ENCODE measurements around the gene BAX. TPM values are rescaled to one million over a fixed set of nuclear protein-coding genes. Genes with fewer than 3 reads are reported as not detected.

BAX gene
- total RNA-seq, 1 experiment from 2014 or later, result 346 TPM

DNA sequence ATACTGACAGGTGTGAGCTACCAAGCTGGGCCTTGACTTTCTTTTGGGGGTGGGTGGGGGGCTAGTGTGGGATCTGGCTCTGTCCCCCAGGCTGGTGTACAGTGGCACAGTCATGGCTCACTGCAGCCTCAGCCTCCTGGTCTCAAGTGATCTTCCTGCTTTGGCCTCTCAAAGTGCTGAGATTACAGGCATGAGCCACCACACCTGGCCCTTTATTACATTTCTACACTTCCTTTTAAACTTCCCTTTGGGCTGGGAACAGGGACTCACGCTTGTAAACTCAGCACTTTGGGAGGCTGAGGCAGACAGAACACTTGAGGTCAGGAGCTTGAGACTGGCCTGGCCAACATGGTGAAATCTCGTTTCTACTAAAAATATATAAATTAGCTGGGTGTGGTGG lies 22.4 kb downstream of the BAX start (continued):
- TF ChIP-seq, protein P1, sequence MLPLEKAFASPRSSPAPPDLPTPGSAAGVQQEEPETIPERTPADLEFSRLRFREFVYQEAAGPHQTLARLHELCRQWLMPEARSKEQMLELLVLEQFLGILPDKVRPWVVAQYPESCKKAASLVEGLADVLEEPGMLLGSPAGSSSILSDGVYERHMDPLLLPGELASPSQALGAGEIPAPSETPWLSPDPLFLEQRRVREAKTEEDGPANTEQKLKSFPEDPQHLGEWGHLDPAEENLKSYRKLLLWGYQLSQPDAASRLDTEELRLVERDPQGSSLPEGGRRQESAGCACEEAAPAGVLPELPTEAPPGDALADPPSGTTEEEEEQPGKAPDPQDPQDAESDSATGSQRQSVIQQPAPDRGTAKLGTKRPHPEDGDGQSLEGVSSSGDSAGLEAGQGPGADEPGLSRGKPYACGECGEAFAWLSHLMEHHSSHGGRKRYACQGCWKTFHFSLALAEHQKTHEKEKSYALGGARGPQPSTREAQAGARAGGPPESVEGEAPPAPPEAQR (CRISPR knock-in tag; IDR thresholded peaks at IDR 0.05), result no peak
- no peak for TF ChIP-seq FOXJ3 (CRISPR knock-in tag; IDR thresholded peaks at IDR 0.05; ENCODE audit: borderline replicate concordance)

DNA sequence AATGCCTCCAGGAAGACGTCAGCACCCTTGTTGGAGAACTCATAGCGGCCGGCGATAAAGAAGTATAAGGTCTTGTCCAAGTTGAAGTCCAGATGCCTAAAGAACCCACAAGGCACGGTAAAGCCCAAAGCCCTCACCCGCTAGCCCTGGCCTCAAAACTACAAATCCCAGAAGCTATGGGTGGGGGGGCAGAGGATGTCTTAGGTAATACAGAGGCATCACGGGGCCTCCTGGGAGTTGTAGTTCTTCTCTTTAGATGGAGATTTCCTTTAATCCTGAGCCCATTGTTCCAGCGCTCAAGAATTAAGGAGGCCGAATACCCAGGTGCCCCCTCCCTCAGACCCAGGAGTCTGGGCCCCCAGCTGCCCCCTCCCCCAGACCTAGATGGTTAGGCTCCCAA lies 27.6 kb downstream of the BAX start:
- H3K4me1 Mint-ChIP-seq, result no peaks in the 10 kb centered on the region
- peaks cover 40% of the 10 kb centered on the region for H3K36me3 Mint-ChIP-seq
- H3K27ac Mint-ChIP-seq, result no peak overlapping the region
- no peak for DNase-seq (ENCODE audit: low spot score)
- ChIA-PET CTCF (interaction anchor here (2.7 to 4.0 kb wide), 3 partner anchors 11 to 18 kb away, joined by 16 to 49 read pairs (median 33); partner anchors contain the start of genes GYS1 and RUVBL2), POLR2A (no interaction called here)
- H3K4me3 Mint-ChIP-seq, result no peak overlapping the region
- H3K27me3 Mint-ChIP-seq (ENCODE audit: low read depth), result no peaks in the 10 kb centered on the region
- ATAC-seq, result peak; percentile 49
- TF ChIP-seq RELA (CRISPR knock-in tag; IDR thresholded peaks at IDR 0.05; ENCODE audit: borderline replicate concordance), result no peak
- TF ChIP-seq, protein P2, sequence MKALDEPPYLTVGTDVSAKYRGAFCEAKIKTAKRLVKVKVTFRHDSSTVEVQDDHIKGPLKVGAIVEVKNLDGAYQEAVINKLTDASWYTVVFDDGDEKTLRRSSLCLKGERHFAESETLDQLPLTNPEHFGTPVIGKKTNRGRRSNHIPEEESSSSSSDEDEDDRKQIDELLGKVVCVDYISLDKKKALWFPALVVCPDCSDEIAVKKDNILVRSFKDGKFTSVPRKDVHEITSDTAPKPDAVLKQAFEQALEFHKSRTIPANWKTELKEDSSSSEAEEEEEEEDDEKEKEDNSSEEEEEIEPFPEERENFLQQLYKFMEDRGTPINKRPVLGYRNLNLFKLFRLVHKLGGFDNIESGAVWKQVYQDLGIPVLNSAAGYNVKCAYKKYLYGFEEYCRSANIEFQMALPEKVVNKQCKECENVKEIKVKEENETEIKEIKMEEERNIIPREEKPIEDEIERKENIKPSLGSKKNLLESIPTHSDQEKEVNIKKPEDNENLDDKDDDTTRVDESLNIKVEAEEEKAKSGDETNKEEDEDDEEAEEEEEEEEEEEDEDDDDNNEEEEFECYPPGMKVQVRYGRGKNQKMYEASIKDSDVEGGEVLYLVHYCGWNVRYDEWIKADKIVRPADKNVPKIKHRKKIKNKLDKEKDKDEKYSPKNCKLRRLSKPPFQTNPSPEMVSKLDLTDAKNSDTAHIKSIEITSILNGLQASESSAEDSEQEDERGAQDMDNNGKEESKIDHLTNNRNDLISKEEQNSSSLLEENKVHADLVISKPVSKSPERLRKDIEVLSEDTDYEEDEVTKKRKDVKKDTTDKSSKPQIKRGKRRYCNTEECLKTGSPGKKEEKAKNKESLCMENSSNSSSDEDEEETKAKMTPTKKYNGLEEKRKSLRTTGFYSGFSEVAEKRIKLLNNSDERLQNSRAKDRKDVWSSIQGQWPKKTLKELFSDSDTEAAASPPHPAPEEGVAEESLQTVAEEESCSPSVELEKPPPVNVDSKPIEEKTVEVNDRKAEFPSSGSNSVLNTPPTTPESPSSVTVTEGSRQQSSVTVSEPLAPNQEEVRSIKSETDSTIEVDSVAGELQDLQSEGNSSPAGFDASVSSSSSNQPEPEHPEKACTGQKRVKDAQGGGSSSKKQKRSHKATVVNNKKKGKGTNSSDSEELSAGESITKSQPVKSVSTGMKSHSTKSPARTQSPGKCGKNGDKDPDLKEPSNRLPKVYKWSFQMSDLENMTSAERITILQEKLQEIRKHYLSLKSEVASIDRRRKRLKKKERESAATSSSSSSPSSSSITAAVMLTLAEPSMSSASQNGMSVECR (CRISPR knock-in tag; IDR thresholded peaks at IDR 0.05; ENCODE audit: borderline replicate concordance), result no peak
- TF ChIP-seq, protein P3, sequence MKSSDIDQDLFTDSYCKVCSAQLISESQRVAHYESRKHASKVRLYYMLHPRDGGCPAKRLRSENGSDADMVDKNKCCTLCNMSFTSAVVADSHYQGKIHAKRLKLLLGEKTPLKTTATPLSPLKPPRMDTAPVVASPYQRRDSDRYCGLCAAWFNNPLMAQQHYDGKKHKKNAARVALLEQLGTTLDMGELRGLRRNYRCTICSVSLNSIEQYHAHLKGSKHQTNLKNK (CRISPR knock-in tag; IDR thresholded peaks at IDR 0.05), result no peak
- no peak for TF ChIP-seq CREM (CRISPR knock-in tag; IDR thresholded peaks at IDR 0.05)
- TF ChIP-seq ZBTB21 (CRISPR knock-in tag; IDR thresholded peaks at IDR 0.05; ENCODE audit: borderline replicate concordance), result no peak
- no peak for TF ChIP-seq ZNF263 (CRISPR knock-in tag; IDR thresholded peaks at IDR 0.05; ENCODE audit: low read depth)
- no peak for TF ChIP-seq ZNF138 (CRISPR knock-in tag; conservative IDR thresholded peaks at IDR 0.05)
- no peak for TF ChIP-seq ATF1 (CRISPR knock-in tag; IDR thresholded peaks at IDR 0.05)
- no peak for TF ChIP-seq SMAD4 (CRISPR knock-in tag; IDR thresholded peaks at IDR 0.05)
- TF ChIP-seq, protein P4, sequence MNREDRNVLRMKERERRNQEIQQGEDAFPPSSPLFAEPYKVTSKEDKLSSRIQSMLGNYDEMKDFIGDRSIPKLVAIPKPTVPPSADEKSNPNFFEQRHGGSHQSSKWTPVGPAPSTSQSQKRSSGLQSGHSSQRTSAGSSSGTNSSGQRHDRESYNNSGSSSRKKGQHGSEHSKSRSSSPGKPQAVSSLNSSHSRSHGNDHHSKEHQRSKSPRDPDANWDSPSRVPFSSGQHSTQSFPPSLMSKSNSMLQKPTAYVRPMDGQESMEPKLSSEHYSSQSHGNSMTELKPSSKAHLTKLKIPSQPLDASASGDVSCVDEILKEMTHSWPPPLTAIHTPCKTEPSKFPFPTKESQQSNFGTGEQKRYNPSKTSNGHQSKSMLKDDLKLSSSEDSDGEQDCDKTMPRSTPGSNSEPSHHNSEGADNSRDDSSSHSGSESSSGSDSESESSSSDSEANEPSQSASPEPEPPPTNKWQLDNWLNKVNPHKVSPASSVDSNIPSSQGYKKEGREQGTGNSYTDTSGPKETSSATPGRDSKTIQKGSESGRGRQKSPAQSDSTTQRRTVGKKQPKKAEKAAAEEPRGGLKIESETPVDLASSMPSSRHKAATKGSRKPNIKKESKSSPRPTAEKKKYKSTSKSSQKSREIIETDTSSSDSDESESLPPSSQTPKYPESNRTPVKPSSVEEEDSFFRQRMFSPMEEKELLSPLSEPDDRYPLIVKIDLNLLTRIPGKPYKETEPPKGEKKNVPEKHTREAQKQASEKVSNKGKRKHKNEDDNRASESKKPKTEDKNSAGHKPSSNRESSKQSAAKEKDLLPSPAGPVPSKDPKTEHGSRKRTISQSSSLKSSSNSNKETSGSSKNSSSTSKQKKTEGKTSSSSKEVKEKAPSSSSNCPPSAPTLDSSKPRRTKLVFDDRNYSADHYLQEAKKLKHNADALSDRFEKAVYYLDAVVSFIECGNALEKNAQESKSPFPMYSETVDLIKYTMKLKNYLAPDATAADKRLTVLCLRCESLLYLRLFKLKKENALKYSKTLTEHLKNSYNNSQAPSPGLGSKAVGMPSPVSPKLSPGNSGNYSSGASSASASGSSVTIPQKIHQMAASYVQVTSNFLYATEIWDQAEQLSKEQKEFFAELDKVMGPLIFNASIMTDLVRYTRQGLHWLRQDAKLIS (CRISPR knock-in tag; IDR thresholded peaks at IDR 0.05; ENCODE audit: borderline replicate concordance), result no peak
- TF ChIP-seq IRF2 (CRISPR knock-in tag; IDR thresholded peaks at IDR 0.05; ENCODE audit: borderline replicate concordance, low read depth), result no peak
- no peak for TF ChIP-seq NR2C2 (CRISPR knock-in tag; IDR thresholded peaks at IDR 0.05)
- no peak for TF ChIP-seq SMAD3 (CRISPR knock-in tag; IDR thresholded peaks at IDR 0.05; ENCODE audit: borderline replicate concordance)
- TF ChIP-seq JAZF1 (CRISPR knock-in tag; IDR thresholded peaks at IDR 0.05), result no peak
- TF ChIP-seq, protein P5, sequence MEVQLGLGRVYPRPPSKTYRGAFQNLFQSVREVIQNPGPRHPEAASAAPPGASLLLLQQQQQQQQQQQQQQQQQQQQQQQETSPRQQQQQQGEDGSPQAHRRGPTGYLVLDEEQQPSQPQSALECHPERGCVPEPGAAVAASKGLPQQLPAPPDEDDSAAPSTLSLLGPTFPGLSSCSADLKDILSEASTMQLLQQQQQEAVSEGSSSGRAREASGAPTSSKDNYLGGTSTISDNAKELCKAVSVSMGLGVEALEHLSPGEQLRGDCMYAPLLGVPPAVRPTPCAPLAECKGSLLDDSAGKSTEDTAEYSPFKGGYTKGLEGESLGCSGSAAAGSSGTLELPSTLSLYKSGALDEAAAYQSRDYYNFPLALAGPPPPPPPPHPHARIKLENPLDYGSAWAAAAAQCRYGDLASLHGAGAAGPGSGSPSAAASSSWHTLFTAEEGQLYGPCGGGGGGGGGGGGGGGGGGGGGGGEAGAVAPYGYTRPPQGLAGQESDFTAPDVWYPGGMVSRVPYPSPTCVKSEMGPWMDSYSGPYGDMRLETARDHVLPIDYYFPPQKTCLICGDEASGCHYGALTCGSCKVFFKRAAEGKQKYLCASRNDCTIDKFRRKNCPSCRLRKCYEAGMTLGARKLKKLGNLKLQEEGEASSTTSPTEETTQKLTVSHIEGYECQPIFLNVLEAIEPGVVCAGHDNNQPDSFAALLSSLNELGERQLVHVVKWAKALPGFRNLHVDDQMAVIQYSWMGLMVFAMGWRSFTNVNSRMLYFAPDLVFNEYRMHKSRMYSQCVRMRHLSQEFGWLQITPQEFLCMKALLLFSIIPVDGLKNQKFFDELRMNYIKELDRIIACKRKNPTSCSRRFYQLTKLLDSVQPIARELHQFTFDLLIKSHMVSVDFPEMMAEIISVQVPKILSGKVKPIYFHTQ (CRISPR knock-in tag; IDR thresholded peaks at IDR 0.05), result no peak
- TF ChIP-seq, protein P6, sequence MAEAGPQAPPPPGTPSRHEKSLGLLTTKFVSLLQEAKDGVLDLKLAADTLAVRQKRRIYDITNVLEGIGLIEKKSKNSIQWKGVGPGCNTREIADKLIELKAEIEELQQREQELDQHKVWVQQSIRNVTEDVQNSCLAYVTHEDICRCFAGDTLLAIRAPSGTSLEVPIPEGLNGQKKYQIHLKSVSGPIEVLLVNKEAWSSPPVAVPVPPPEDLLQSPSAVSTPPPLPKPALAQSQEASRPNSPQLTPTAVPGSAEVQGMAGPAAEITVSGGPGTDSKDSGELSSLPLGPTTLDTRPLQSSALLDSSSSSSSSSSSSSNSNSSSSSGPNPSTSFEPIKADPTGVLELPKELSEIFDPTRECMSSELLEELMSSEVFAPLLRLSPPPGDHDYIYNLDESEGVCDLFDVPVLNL (CRISPR knock-in tag; IDR thresholded peaks at IDR 0.05; ENCODE audit: borderline replicate concordance, low read depth), result no peak
- TF ChIP-seq, protein P7, sequence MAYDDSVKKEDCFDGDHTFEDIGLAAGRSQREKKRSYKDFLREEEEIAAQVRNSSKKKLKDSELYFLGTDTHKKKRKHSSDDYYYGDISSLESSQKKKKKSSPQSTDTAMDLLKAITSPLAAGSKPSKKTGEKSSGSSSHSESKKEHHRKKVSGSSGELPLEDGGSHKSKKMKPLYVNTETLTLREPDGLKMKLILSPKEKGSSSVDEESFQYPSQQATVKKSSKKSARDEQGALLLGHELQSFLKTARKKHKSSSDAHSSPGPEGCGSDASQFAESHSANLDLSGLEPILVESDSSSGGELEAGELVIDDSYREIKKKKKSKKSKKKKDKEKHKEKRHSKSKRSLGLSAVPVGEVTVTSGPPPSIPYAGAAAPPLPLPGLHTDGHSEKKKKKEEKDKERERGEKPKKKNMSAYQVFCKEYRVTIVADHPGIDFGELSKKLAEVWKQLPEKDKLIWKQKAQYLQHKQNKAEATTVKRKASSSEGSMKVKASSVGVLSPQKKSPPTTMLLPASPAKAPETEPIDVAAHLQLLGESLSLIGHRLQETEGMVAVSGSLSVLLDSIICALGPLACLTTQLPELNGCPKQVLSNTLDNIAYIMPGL (CRISPR knock-in tag; IDR thresholded peaks at IDR 0.05), result no peak
- H3K9me3 Mint-ChIP-seq, result no peaks in the 10 kb centered on the region
